ELR (cell line): ENCODE data around the gene NAIF1.
A peak's percentile ranks its signal among the peaks of the same experiment; 100 is the strongest.
"Not testable (repeated sequence)": the region's sequence is repeated elsewhere in the genome, so short reads cannot be mapped to it uniquely, and the experiment has no call there.

ENCODE experiments used
- DNase-seq: peaks from one replicate; pipeline ENCODE4 v3.0.0-alpha.2; 2015; ENCODE audit warnings: low read depth

NAIF1 gene

GRCh38 chr9:128066713-128067644 lies at the start of gene NAIF1:
Gene NAIF1 (minus strand): TSS chr9:128067320. CDS start chr9:128067101, 219 bp downstream.
- peak; percentile 100 for DNase-seq

- no peak for DNase-seq
Measured at GRCh38 chr9:128116104-128117083, 49.3 kb upstream of the NAIF1 start.

- DNase-seq: no peak
Measured at GRCh38 chr9:128115187-128116103, 48.3 kb upstream of the NAIF1 start.

- DNase-seq: no peak
Measured at GRCh38 chr9:128114326-128115186, 47.4 kb upstream of the NAIF1 start.

- no peak for DNase-seq
Measured at GRCh38 chr9:128113526-128114325, 46.6 kb upstream of the NAIF1 start.

GRCh38 chr9:128111726-128112125 lies 44.6 kb upstream of the NAIF1 start:
- DNase-seq: not testable (repeated sequence)

GRCh38 chr9:128109050-128109709 lies 42.1 kb upstream of the NAIF1 start:
- DNase-seq: no peak

- DNase-seq: no peak
Measured at GRCh38 chr9:128108269-128109049, 41.3 kb upstream of the NAIF1 start.

GRCh38 chr9:128107468-128108268 lies 40.5 kb upstream of the NAIF1 start:
- no peak for DNase-seq

- DNase-seq: no peak
Measured at GRCh38 chr9:128106940-128107467, 39.9 kb upstream of the NAIF1 start.

GRCh38 chr9:128106181-128106939 lies 39.2 kb upstream of the NAIF1 start:
- DNase-seq: no peak

- no peak for DNase-seq
Measured at GRCh38 chr9:128105538-128106175, 38.5 kb upstream of the NAIF1 start.

- no peak for DNase-seq
Measured at GRCh38 chr9:128104171-128104618, 37.1 kb upstream of the NAIF1 start.

GRCh38 chr9:128103589-128103962 lies 36.5 kb upstream of the NAIF1 start:
- no peak for DNase-seq

GRCh38 chr9:128102861-128103588 lies 35.9 kb upstream of the NAIF1 start:
- no peak for DNase-seq
